GM21515 (cell line): ENCODE data around the gene TNKS1BP1.

ENCODE experiments used
- ATAC-seq: cut with Tn5 transposase; IDR thresholded peaks from one replicate; pipeline ENCODE4 v1.9.1; 2021; ENCODE audit not compliant: unreplicated experiment

The TNKS1BP1 gene

DNA sequence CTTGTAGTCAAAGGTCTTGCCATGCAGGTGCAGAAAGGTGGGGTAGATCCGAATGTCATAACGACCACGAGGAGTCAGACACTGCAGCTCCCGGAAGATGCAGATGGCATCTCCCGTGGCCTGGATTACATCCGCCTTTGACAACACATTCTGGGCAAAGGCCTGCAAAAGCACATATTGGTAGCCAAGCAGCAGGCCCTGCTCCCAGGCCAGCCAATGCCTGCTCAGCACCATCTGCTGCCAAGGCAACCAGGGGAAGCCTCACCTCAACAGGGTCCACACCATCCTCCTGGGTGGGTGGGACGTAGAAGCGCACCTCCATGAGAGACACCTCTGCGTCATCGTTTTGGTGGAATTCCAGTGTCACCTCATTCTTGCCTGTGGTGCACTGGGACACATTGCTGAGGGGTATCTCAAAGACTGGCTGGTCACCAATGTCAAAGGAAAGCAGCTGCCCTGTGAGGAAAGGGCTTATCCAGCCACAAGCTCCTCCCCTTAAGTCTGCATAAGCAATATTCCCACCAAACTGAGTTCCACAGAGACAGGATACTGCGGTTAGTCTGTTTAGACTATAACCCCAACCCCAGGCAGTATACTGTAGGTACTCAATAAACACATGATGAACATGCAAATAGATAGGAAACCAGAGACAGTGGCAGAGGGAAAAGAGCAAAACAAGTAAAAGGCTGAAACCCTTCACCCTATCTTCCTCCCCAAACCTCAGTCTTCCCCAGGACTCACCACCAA lies 8.1 kb upstream of the TNKS1BP1 start:
- no peak for ATAC-seq

DNA sequence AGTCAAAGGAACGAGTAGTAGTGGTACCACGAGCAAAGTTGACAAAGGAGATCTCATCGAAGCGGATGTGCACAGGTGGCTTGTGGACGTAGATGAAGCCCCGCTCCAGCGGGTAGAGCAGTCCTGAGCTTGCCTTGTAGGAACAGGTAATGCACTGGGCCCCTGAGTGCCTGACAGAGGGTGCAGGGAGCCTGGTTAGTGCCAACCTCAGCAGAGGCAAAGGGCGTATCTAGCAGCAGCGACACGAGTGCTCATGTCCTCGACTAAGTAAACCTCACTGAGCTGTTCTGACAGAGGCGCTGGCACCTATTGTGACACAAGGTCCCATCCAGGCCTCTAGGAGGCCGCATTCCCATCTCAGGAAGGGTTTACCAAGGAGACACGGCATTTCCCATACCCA lies 7.0 kb upstream of the TNKS1BP1 start:
- ATAC-seq: no peak

DNA sequence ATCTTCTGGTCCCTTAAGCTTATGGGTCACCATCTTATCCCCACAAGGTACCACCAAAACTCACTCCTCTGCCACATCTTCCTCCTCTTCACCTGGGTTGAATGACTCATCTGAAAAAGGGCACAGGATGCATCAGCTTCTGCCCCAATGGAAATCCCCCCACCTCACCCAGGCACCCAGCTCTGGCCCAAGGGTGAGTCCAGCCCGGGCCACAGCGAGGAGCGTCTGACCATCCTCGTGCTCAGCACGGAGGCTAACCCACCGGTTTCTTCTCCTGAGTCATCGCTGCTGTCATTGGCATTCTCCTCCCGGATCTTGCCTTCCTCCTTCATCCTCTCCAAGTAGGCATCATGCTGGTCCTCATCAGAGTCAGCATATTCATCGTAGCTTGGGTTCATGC lies 5.3 kb upstream of the TNKS1BP1 start:
- ATAC-seq: no peak

DNA sequence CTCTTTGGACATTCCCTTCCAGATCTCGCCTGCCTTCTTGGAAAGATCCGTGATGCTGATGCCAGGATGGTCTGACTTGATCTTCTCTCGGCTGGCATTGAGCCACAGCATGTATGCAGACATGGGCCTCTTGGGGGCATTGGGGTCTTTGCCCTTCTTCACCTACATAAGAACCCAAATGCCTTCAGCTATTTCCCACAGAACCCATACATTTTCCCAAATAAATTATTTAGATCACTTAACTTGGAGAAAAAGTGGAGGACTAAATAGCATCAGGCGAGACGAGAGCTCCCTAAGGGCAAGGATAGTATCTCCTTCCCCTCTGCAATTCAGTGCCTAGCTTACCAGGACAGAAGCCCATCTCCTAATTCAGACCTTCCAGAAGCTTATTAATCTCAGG lies 3.0 kb upstream of the TNKS1BP1 start:
- no peak for ATAC-seq

DNA sequence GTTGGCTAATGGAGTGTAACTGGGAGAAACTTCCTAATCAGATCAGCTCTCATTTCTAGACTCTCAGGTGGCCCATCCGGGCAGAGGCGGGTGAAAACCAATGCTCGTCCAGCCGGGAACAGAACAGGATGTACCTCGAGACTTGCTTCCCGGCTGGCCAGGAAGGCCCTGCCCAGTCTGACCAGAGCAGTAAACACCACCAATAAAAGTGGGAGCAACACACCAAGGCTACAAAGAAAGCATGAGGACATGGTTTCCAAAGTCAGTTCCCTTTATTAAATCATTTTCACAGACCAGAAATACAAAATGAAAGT lies 940 bp upstream of the TNKS1BP1 start:
- no peak for ATAC-seq

DNA sequence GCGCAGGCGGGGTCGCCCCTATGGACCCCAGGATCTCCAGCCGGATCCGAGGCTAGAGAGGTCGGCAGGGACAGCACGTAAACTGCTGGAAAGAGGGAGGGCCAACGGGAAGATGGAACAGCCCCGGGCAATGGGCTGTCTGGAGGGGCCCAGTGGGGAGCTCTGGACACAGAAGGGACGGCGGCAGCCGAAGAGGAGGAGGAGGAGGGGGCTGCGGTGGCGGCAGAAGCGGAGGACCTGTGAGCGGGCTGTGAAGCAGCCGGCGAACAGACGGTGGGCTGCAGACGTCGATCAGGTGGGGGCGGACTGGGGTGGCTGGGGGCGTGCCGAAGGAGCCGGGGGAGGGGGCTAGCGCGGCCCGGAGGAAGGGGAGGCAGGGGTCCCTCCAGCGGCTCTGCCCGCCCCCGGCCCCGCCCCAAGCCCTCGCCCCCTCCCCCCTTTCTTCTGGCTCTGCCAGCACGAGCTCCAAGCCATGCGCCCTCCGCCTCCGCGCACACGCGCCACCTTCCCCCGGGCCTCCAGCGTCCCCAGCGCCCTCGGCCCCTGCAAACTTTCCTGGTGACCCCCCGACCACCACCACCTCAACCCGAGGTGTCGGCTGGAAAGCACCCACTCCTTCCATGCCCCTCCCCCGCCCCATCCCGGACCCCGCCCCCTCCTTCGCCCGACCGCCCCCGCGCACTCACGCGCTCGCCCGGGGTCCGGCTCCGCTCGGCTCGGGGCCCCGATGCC lies 432 bp downstream of the TNKS1BP1 start:
- ATAC-seq: no peak

DNA sequence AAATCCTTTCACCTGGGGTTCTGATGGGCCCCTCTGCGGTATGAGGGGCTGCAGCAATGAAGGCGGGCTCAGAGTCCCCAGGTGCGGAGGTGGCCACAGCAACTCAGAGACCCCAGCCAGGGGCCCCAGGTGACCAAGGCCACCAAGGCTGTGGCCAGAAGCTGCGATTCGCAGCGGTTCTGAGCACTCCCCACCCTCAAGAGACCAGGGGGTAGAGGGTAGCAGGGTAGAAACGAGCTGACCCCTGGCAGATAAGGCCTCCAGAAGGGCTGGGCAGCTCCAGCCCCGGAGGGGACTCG lies 948 bp downstream of the TNKS1BP1 start:
- ATAC-seq: no peak

DNA sequence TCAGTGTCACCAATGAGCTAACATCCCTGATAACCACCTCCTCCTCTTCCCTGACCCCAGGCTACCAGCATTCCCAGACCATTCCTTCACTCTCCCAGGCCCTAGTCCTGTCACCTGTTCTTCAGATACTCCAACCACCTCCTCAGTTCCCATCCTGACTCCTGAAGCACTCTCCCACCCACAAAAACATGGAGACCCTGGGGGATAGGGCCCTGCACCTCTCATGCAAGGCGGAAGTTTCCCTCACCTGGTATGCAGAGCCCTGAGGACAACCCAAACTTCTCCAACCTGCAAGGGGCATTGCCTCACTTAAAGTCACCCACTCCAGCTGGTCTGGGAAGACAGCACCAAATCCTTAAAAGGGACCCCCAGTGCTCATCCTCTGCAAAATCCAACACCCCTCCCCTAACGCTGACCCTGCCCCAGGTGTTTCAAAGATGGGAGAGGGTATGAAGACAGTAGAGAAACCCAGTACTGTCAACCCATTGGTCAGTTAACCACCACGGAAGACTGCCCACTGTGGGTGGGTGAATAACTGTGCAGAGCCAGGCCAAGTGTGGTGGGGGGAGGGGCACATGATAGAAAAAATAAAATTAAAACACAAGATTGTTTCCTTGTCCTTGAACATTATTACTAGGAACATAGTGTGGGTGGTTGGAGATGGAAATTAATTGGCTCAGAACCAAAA lies 1.4 kb downstream of the TNKS1BP1 start:
- ATAC-seq: no peak

DNA sequence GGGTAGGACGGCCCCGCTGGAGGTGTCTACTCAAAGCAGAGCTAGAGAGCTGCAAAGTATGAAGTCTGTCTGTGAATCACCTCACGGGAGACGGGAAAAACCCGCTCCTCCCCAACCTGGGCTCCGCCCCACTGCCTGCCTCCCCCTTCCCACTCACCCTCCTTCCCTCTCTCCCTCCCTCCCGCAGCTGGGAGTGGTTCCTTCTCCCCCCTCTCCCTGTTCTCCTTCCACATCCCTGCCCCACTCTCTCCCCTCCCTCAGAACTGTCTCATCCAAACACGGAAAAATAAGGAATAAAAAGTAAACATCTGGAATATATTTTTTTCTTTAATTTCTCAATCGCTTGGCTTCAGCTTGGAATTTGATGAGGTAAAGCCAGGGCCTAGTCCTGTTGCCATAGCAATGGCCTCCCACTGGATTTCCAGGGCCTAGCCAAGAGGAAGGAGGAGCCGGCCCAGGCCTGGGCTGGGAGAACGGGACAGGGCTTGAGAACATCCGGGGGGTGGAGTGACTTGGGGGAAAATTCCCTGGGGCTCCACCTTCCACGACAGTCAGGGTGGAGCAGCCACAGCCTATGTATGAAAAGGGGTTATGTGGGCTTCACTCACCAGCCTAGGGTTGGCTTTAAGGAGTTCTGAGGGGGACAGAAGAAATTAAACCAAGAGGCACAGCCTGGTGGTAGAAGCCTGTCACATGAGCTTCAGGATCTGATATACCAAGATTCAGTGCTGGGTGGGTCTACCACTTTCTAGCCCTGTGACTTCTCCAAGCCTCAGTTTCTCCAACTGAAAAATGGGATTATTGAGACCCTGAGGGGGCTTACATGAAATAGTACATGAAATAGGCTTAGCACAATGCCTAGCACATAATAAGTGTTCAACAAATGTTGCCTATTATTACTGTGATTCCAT lies 2.2 kb downstream of the TNKS1BP1 start:
- ATAC-seq: no peak

DNA sequence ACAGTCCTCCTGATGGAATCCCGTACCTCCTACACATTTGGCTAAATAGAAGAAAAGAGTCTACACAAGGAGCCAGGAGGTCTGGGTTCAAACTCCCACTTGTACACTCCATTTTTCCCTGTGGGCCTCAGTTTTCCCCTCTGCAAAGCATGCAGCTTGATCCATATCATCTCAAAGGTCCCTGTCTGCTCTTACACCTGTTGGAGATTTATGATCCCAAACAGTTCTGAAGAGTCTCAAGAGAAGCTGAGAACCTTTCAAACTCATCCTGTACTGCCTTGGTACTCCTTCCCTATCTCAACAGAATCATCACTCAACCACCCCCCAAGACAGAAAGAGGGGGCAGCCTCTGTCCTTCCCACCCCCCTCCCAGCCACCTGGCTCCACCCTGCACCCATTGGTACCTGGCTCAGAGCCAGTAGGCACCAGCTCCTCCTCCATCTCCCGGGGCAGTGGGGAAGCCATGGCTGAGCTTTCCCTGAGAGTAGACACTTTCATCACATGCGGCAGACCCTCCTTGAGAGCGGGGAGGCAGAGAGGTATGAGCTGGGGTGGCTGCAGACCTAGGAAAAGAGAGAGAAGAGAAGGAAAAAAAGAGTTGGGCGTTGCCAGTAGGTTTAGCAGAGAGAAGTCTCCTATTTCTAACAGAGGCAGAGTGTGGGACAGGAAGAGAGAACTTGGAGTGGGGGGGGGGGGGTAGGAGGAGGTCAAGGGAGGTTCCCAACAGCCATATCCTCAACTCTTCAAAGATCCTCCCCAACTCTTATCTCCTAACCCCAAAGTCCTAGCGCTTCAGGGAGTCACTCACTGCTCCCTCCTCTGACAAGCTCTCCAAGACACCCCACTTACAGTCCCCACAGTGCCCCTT lies 3.1 kb downstream of the TNKS1BP1 start:
- no peak for ATAC-seq

DNA sequence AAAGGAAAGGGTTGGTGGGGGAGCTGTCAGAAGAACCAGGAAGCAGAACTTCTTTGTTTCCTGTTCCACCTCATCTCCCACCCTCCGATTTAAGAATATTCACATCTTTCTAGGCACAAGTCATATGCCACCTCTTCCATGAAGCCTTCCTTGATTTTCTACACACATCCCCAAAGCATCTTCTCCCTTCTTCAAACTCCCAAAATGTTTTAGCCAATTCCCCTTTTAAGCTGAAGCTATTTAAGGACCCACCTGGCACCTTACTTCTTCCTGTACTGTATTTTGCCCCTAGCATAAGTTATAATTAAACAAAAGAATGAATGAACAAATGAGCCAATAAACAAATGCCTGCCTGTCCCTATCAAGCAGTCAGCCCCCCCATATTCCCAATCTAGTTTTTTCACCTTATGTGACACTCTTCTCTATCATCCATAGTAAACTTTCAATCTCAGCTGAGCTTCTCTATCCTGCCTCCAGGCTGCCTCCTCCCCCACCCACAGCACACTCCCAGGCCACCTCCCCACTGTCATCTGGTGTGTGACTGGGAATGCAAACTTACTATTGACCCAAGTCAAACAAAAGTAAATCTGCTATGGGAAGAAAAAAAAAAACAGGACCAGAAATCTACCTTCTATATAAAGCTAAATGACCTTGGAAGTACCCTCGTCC lies 3.9 kb downstream of the TNKS1BP1 start:
- no peak for ATAC-seq

DNA sequence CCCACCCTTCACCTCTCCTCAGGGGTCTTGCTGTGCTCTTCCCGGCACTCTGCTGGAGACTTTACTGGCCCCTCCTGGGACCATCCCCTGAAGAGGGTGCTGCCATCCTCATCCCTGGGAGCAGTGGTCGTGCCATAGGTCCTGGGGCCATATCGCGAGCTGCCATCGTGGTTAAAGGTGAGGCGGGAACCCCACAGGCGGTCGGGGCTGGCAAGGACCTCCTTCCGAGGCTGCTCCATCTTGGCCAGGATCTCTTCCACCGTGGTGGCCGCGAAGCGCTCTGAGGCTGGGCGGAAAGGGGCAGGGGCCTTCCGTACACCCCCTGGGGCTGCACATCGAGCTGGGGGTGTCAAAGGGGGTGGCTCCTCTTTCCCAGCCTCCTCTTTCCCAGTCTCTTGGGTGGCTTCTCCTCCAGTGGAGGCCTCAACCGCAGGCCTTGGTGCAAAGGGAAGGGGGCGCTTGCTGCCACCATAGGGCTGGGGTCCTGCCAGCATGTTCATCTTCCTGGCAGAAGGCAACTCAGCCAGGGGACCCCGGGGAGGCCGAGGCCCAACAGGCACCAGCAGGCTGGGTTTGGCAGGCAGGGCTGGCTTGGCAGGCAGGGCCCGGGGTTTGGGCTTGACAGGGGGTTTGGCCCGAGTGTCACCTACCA lies 4.6 kb downstream of the TNKS1BP1 start:
- no peak for ATAC-seq

DNA sequence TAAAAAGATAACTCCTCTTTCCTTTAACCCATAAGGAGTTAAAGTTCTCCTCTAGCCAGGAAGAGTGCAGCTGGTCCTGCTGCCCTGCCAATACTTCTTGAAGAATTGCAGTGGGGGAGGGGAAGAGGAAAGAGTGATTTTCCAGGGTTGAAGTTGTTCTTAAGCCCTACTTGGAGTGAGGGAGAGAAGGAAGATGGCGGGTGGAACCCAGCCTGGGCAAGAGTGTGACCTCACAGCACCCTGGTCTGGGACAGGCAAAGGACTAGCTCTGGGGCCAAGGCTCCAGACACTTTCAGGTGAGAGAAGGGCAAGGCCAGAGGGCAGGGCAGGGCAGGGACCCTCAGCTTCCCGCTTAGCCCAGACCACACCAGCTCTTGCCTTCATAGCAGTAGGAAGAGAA lies 6.6 kb downstream of the TNKS1BP1 start:
- ATAC-seq: no peak

DNA sequence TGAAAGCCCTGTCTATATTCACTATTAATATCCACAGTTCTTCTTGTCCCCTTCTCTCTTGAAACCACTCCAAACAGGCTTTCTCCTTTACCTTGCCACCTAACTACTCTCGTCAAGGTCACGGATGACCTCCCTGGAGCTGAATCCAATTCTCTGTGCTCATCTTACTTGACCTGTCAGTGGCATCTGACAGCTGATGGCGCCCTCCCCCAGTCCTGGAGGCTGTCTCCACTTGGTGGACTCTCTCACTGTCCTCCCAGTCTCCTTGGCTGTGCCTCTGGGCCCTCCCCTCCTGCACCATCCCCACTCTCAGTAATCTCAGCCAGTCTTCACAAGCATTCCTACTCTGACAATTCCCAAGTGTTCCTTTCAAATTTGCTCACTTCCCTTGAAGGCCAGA lies 8.7 kb downstream of the TNKS1BP1 start:
- ATAC-seq: no peak

DNA sequence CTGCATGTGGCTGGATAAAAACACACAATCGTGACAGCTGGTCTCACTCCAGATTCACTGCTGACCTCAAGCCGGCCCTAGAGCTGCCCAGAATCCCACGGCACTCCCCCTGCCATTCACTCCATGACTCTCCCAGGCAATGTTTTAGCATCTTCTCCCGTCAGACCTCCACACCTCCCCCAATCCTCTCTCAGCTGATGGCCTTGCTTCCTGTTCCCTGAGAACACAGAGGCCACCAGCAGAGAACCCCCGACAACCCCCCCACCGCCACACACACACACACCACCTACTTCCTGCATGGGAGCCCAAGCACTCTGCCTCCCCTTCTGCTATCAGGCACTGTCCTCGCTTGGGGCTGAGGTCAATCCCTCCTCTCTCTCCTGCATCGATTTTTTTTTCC lies 9.3 kb downstream of the TNKS1BP1 start:
- no peak for ATAC-seq

DNA sequence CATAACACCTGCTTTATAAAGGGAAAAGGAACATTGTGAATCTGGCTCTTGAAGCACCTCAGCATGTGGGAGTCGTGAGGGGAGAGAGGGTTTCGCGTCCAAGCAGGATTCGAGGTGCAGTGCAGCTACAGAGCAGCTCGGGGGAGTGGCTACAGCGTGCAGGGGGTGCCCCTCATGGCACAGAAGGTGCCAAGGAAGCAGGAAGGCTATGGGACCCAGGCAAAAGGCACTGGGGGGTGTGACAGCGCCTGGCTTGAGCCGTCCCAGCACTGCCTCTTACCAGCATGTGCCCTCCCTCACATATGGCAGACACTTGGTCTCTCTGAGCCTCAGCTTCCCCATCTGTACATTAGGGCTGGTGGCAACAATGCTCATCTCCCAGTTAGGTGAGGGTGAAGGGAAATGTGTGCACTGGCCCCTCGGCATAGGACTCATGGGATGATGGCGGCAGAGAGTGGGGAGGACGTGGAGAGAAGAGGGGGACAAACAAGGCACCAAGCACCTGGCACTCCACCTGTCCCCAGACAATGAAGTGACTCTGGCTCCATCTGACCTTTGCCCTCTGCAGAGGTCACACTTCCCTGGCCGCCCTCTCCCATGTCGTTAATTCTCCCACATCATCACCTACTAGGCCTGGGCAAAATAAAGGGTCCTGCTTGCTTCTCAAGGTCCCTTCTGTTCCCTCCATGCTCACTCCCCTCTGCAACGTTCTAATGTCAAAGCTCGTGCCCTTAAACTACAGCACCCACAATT lies 10.4 kb downstream of the TNKS1BP1 start:
- ATAC-seq: no peak

DNA sequence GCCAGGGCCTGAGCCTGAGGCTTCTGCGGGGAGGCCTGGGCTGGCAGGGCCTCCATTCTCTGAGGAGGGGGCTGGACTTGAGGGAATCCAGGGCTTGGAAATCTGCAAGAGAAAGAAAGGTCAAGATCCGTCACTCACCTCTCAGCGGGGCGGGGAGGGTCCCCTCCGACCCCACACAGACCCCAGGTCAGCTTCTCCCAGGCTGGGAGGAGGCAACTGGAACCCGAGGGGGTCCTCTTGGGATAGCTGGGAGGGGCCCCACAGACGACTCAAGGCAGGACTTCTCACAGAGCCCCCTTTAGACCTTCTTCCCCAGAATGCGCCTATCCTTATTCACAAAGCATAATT lies 11.0 kb downstream of the TNKS1BP1 start:
- no peak for ATAC-seq

DNA sequence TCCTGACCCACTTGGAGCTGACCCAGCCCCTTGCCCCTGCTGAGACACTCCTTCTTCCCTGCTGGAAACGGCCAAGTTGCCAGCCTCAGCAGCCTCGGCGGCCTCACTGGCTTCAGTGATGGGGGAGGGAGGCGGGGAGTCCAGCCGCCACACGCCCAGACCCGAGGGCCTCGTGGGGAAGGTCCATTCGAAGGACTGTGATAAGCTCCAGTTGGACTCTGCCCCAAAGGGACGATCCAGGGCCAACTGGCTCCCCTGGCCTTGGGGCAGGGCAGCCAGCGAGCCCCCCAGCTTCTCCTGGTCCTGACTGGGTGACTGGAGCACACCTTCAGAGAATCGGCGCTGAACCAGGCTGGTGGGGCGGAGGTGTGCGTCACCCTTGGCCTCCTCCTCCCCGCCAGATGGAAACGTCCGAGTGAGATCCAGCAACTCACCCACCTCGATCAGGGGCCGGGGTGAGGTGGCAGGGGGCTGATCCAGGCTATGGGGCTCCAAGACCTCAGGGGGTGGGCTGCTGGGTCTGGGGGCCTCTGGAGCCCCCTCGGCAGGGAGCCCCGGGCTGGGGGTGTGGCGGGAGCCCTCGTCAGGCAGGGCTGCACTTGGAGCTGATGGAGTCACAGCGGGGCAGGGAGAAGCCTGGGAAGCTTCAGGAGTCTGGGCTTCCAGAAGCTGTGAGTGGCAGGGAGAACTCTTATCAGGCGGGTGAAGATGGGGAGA lies 11.5 kb downstream of the TNKS1BP1 start:
- ATAC-seq: no peak
